ELR (cell line): ENCODE measurements around the gene MRPL32.

Experiments
- DNase-seq: peaks from one replicate; pipeline ENCODE4 v3.0.0-alpha.2; 2015; ENCODE audit warnings: low read depth

The MRPL32 gene

GRCh38 chr7:42926204-42926603 lies 6.0 kb upstream of the MRPL32 start:
- DNase-seq, result no peak

GRCh38 chr7:42928754-42929153 lies 3.4 kb upstream of the MRPL32 start:
- no peak for DNase-seq

DNA sequence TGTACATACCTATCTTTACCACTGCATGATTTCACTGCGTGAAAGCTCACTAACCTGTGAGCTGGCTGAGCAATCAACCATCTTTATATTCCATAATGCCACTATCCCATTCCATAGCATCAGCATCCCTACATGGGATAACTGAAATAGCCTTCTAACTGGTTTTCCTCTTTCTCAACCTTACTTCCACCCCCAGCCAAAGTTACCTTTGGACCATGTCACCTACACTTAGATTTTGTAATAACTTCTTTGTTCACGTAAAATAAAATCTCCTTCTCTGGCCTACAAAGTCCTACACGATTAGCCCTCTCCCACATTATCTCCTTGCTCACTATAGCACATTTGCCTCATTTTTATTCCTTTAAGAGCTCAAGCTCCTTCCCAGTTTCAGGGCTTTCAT lies 2.7 kb upstream of the MRPL32 start:
- no peak for DNase-seq

DNA sequence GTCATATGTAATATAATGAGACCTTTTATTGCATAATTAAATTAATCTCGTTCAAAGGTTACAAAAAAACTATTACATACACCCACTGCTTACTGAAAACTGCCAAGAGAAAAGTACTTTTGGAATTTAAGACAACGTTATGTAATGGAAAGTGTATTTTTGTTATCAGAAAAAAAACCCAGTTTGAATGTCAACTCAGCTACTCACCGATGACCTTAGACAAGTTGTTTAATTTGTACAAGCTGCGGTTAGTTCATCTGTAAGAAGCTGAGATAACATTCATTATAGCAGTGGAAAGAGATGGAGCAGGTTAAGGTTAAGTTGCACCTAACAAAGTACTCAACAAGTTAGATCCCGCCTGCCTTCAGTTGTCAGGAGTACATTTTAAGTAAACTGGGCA lies 1.3 kb upstream of the MRPL32 start:
- peak; percentile 21 for DNase-seq

DNA sequence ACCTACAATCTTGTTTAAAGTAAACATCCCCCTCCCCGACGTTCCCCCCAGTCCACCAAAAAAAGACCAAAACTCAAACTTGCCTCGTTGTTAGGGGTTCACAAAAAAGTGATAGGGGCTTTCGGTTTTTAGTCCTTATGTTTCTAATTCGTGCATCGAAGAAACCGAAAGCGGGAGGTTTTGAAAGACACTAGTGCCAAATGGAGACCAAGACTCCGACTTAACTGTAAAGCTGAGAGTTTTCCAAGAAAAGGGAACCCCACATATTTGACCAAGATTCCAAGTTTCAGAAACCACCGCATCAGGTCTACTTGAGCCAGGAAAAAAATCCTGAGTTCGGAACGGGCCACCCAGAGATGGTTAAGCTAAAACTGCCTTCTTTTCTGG lies 736 bp upstream of the MRPL32 start:
- DNase-seq, result peak; percentile 39

DNA sequence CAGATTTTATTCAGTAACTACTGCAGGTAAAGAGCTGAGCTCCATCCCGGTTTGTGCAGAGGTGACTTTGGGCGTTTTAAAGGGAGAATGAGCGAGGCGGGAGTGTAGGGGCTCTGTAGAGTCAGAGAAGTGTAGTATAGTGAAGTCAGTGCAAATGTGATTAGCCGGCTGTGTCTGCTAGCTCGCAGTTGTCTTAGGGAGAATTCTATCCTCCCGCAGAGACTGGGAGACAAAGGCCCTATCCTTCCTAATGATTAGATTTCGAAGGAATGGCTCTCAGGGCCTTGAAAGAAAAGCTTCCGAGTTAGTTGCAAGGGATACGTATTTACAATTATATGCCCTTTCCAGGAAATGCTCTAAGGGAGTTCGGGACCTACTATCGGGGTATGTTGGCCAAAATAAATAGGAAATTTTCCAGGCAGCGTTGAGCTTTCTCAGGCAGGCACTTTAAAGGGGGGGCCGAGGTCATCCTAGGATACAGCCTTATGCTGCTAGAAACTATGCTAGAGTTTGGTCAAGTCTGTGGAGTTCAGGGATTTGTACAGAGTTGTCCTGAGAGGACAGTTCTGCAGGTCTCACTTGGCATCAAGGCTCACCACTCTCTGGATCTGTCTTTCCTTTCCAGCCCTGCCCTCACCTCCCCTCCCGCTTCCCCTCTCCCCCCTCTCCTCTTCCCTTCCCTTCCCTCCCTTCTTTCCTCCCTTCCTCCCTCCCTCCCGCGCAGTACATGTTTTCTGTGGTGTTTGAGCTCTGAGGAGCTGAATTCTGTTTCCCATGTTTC lies 825 bp downstream of the MRPL32 start:
- peak; percentile 43 for DNase-seq

- no peak for DNase-seq
Measured at GRCh38 chr7:42934291-42934690, 2.1 kb downstream of the MRPL32 start.

GRCh38 chr7:42935861-42936260 lies 3.7 kb downstream of the MRPL32 start:
- DNase-seq, result no peak

DNA sequence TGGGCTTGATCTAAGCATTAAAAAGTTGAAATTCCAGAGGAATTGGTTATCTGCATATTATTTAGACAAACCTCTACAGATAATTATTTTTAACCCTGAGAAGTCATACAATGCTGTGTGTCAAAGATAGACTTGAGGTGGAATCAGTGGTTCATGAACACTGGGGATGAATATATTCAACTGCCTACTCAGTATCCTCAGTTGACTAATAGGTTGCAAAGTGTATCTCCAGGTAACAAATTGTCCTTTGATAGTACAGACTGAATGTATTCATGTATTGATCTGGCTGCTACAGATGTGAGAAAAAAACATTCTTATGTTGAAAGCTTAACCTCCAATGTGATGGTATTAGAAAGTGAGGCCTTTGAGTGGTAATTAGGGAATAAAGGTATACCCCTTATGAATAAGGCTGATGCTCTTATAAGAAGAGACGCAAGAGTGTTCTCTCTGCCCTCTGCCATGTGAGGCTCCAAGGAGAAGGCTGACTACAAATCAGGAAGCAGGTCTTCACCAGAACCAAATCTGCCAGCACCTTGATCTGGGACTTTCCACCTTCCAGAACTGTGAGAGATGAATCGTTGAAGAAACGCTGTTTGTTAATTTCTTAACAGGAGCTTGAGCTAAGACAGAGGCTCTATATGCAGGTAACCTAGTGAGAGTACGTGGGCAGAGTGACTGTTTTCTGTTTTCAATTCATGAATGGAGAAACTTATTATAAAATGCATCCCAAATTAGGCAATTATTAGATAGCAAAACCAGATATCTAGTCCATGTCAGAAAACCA lies 7.5 kb downstream of the MRPL32 start:
- DNase-seq, result no peak

- peak; percentile 76 for DNase-seq
Measured at GRCh38 chr7:42940985-42941847, 9.0 kb downstream of the MRPL32 start.

DNA sequence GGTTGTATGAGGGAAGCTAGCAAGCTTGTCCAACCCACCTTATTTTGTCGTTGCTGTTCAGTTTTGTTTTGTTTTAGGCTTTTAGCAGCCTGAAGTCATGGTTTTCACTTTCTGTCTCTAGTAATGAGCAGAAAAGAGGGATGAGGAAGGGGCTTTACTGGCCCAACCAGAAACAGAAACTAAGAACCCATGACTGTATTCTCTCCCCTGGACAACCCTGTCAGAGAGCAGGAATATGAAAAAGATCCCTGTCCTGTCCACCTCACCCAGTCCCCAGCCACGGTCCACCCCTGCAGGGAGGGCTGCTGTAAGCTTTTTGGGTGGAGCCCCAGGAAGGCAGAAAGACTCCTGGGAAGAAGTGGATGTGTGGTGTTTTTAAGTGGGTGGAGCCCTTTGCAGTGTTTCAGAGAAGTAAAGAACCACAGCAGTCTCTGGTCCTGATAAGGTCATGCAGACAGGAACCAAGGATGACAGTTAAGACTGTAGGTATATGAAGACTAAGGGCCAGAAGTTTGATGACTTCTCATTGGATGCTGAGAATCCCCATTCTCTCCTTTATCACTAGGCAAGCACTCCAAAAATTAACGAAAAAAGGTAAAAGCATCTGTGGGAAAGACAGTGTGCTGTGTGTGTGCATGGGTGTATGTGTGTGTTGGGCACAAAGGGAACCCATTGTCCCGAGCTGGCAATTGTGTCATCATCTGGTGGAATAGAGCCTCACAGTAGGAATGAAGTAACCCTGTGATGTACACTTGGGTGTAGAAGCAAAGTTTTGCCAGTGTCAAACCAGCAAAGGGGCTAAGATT lies 13.8 kb downstream of the MRPL32 start:
- peak; percentile 18 for DNase-seq

DNA sequence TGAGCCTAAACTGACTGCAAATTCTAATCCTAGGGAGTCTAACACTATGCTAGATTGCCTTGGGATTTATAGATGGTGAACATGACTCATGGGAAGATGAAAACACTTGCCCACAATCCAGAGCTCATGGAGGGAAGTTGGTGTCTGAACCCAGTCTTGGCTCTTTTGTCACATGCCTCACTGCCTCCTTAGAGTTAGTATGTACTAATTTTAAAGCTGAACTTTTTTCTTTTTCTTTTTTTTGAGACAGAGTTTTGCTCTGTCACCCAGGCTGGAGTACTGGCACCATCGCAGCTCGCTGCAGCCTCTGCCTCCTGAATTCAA lies 14.4 kb downstream of the MRPL32 start:
- DNase-seq, result no peak

GRCh38 chr7:42947521-42947920 lies 15.3 kb downstream of the MRPL32 start:
- DNase-seq, result no peak

DNA sequence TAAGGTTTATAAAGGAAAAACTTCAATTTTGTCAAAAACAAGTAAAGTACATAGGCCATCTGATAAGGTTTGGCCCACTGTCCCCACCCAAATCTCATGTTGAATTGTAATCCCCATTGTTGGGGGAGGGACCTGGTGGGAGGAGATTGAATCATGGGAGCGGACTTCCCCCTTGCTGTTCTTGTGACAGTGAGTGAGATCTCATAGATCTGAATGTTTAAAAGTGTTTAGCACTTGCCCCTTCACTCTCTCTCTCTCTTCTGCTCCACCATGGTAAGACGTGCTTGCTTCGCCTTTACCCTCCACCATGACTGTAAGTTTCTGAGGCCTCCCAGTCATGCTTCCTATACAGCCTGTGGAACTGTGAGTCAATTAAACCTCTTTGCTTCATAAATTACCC lies 18.2 kb downstream of the MRPL32 start:
- DNase-seq, result no peak

GRCh38 chr7:42952328-42952727 lies 20.2 kb downstream of the MRPL32 start:
- DNase-seq, result no peak

GRCh38 chr7:42953994-42954393 lies 21.8 kb downstream of the MRPL32 start:
- no peak for DNase-seq

- no peak for DNase-seq
Measured at GRCh38 chr7:42956062-42956461, 23.9 kb downstream of the MRPL32 start.

- DNase-seq, result no peak
Measured at GRCh38 chr7:42959549-42959948, 27.4 kb downstream of the MRPL32 start.

DNA sequence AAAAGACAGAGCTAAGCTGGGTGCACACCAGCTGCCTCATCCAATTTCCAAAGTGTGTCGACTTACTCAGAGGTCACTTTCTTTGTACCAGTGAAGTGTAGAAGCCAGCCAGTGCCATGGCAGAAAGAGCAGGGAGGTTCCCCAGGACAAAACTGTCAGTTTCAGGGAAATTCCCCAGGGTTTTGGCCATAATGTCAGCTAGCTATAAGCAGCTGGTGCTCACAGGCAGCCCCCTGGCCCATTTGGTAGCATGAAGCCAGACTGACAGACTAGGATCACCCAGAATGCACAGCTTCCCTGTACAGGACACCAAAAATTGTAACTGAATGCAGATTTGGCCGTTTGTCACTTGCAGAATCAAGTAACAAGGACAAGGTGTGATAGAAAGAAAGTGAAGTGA lies 28.6 kb downstream of the MRPL32 start:
- DNase-seq, result no peak

GRCh38 chr7:42961170-42961569 lies 29.0 kb downstream of the MRPL32 start:
- DNase-seq, result no peak

DNA sequence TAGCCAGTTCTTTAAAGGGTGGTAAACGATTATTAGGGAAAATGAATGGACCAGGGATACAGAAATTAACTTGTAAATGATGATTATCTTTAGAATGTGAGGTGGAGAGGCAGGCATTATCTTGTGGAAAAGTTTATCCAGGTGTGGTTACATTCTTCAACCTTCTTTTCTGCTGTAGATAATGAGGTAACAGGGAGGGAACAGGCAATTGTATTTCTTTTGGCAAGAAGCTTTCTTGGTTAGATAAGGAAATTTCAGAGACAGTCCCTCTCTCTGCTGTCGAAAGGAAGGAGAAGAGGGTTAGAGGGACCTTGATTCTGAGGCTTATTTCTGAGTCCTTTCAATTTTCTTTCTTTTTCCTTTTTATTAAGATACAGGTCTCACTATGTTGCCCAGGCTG lies 32.1 kb downstream of the MRPL32 start:
- no peak for DNase-seq
